ENCODE data around the gene CD93.

- TF ChIP-seq POLR2A (IDR thresholded peaks at IDR 0.05) = no peak
- TF ChIP-seq CTCF (IDR thresholded peaks at IDR 0.05 in 4 of 5, conservative IDR thresholded peaks at IDR 0.05 in 1 of 5) = no peak
Measured at GRCh38 chr20:23039885-23040508, 46.1 kb downstream of the CD93 start.
